Endothelial cell of umbilical vein (primary cell): Measurements from ENCODE around the gene TLR9. TPM values are rescaled to one million over a fixed set of nuclear protein-coding genes. Genes with fewer than 3 reads are reported as not detected.

ENCODE experiments used
- BruUV-seq: library from RNA; stranded (reverse); fragments of 400-500 nt; replicated peaks from 2 replicates; lab custom pipeline; 2021; lab: Mats Ljungman, UMichigan
- CTCF ChIA-PET: fragments of 300-600, 350-600 bp; sonication (Branson Sonifier 250); formaldehyde crosslinking; loops from one replicate; lab custom pipeline; 2021; ENCODE audit warnings: antibody characterized with exemption, inconsistent platforms; lab: Charles Lee
- POLR2A ChIA-PET: fragments of 300-600, 350-600 bp; sonication (Branson Sonifier 250); formaldehyde crosslinking; loops from one replicate; lab custom pipeline; 2021; ENCODE audit warnings: antibody characterized with exemption, inconsistent platforms; lab: Charles Lee
- DNase-seq: peaks from one replicate; pipeline ENCODE4 v3.0.0-alpha.2; 2011; ENCODE audit warnings: low read depth, low spot score
- FAIRE-seq: peaks from 2 replicates; lab custom pipeline; 2011; peaks lifted over from hg19 to GRCh38; lab: Jason Lieb, UNC
- H2AFZ ChIP-seq: 2 replicates; pipeline ENCODE4 v1.6.0; 2012; ENCODE audit warnings: low read depth, low read length, control low read depth, inconsistent platforms
- H3K27ac ChIP-seq: 2 replicates; pipeline ENCODE4 v1.5.1; 2011; ENCODE audit warnings: low read depth, mild to moderate bottlenecking, control low read depth, low read length, moderate library complexity; ENCODE audit not compliant: insufficient read depth
- H3K27me3 ChIP-seq, 2 experiments: 2 replicates each; pipeline versions ENCODE4 v1.6.0 to v1.6.1; 2011; ENCODE audit warnings: low read length in 2 of 2, mixed read lengths in 1 of 2; ENCODE audit not compliant: control insufficient read depth in 2 of 2, insufficient read depth in 2 of 2
- H3K36me3 ChIP-seq, 2 experiments: 2 replicates in 1 of 2; 3 replicates in 1 of 2; pipeline ENCODE4 v1.5.1; 2011; ENCODE audit warnings: low read length in 2 of 2, mild to moderate bottlenecking in 1 of 2, moderate library complexity in 1 of 2; ENCODE audit not compliant: control insufficient read depth in 2 of 2, insufficient read depth in 2 of 2; ENCODE audit errors: extremely low read depth in 1 of 2
- H3K4me1 ChIP-seq: 3 replicates; pipeline ENCODE4 v1.5.1; 2011; ENCODE audit warnings: mild to moderate bottlenecking, low read length; ENCODE audit not compliant: control insufficient read depth, insufficient read depth; ENCODE audit errors: extremely low read depth
- H3K4me2 ChIP-seq: 2 replicates; pipeline ENCODE4 v1.6.1; 2011; ENCODE audit warnings: low read length, control low read depth, mixed read lengths; ENCODE audit not compliant: insufficient read depth
- H3K4me3 ChIP-seq, 3 experiments: fragments of 200-600 bp in 1 of 3; sonication (generic), shearing (Covaris generic) in 1 of 3; replicated peaks in 1 of 3; 2 replicates each; pipeline ENCODE4 v1.5.1; 2011 to 2016; ENCODE audit warnings: control low read depth in 3 of 3, low read length in 3 of 3, mild to moderate bottlenecking in 2 of 3, inconsistent platforms in 1 of 3, low read depth in 1 of 3, moderate library complexity in 1 of 3; ENCODE audit not compliant: insufficient read depth in 1 of 3
- H3K79me2 ChIP-seq: 2 replicates; pipeline ENCODE4 v1.6.0; 2012; ENCODE audit warnings: low read length, inconsistent platforms; ENCODE audit not compliant: control insufficient read depth, insufficient read depth
- H3K9ac ChIP-seq: replicated peaks from 2 replicates; pipeline ENCODE3; 2011; ENCODE audit warnings: low read length, control low read depth; ENCODE audit not compliant: insufficient read depth; ENCODE audit errors: extremely low read depth
- H3K9me1 ChIP-seq: replicated peaks from 3 replicates; pipeline ENCODE4 v1.6.0; 2011; ENCODE audit warnings: mild to moderate bottlenecking, low read length; ENCODE audit not compliant: control insufficient read depth, insufficient read depth; ENCODE audit errors: extremely low read depth
- H3K9me3 ChIP-seq: replicated peaks from 2 replicates; pipeline ENCODE4 v1.5.1; 2012; ENCODE audit warnings: low read length, inconsistent platforms; ENCODE audit not compliant: control insufficient read depth, insufficient read depth
- H4K20me1 ChIP-seq: replicated peaks from 2 replicates; pipeline ENCODE3; 2011; ENCODE audit warnings: mild to moderate bottlenecking, low read length; ENCODE audit not compliant: control insufficient read depth, insufficient read depth; ENCODE audit errors: extremely low read depth
- CTCF ChIP-seq, 2 donors: IDR thresholded peaks; 1 replicate in 1 of 2; 2 replicates in 1 of 2; pipeline ENCODE4 v1.5.1; 2011; ENCODE audit warnings: low read length in 2 of 2, mild to moderate bottlenecking in 2 of 2, moderate library complexity in 2 of 2, control low read depth in 1 of 2, inconsistent platforms in 1 of 2, low read depth in 1 of 2; ENCODE audit not compliant: insufficient read depth in 1 of 2; ENCODE audit errors: extremely low read depth in 1 of 2
- EZH2 ChIP-seq: IDR thresholded peaks from 2 replicates; pipeline ENCODE4 v1.6.1; 2012; ENCODE audit warnings: borderline replicate concordance, low read depth, mild to moderate bottlenecking, moderate library complexity, low read length, inconsistent platforms; ENCODE audit not compliant: severe bottlenecking
- FOS ChIP-seq: IDR thresholded peaks from 2 replicates; pipeline ENCODE4 v1.6.1; 2011; ENCODE audit warnings: mild to moderate bottlenecking, low read length, moderate library complexity, borderline replicate concordance; ENCODE audit not compliant: insufficient read depth
- GATA2 ChIP-seq: IDR thresholded peaks from 2 replicates; pipeline ENCODE4 v1.7.0; 2011; ENCODE audit warnings: low read depth, mild to moderate bottlenecking, moderate library complexity, mixed read lengths, low read length; ENCODE audit not compliant: insufficient read length, insufficient read depth
- JUN ChIP-seq: IDR thresholded peaks from 2 replicates; pipeline ENCODE4 v1.6.1; 2011; ENCODE audit warnings: borderline replicate concordance, low read depth; ENCODE audit not compliant: insufficient read length, insufficient read depth
- MYC ChIP-seq: IDR thresholded peaks from one replicate; pipeline ENCODE4 v1.6.1; 2011; ENCODE audit warnings: mild to moderate bottlenecking, low read depth, low read length
- POLR2A ChIP-seq: IDR thresholded peaks from 2 replicates; pipeline ENCODE4 v1.6.1; 2012; ENCODE audit warnings: low read depth, mild to moderate bottlenecking, control low read depth, low read length
- POLR2AphosphoS5 ChIP-seq: IDR thresholded peaks from 2 replicates; pipeline ENCODE4 v1.6.1; 2012; ENCODE audit warnings: low read depth, mild to moderate bottlenecking, control low read depth, low read length, moderate library complexity; ENCODE audit not compliant: insufficient read depth
- dilution Hi-C: fragments of 300-500 bp; cut with MboI; formaldehyde crosslinking; loops from one replicate; pipeline ENCODE4 v1.15.0; 2019; ENCODE audit warnings: low sequenced_read_pairs; ENCODE audit not compliant: extremely low pct_ligation_motif_present
- intact Hi-C: fragments of 100-400 bp; cut with micrococcal nuclease; formaldehyde crosslinking; loops from one replicate; pipeline ENCODE4 v1.10.0; 2022
- polyA plus RNA-seq, 4 experiments: library from polyadenylated mRNA; depleted of rRNA in 3 of 4; stranded (reverse) in 3 of 4; unstranded in 1 of 4; fragments of >200 nt; gene quantifications; 2 replicates each; pipeline versions ENCODE4 v1.2.1 to v1.2.3, GENCODE V29; 2011 to 2012; ENCODE audit warnings: missing spikeins in 1 of 4
- total RNA-seq: library from RNA; stranded (reverse); gene quantifications from 2 replicates; pipeline ENCODE4 v1.2.3, GENCODE V29; 2021
- TF ChIP-seq, protein P1 (sequence below): IDR thresholded peaks from 2 replicates; pipeline ENCODE4 v1.6.1; 2011; ENCODE audit not compliant: insufficient read depth, insufficient read length

TLR9 gene
- total and polyA plus RNA-seq, 2 donors (not counting 3 experiments of a cell fraction or from before 2014, with no cell fraction given): not detected

GRCh38 chr3:52210550-52211046 is 14.8 kb downstream of the TLR9 start:
- POLR2A ChIA-PET: no interaction called here
- no TSS peak for BruUV-seq
- H3K9ac ChIP-seq: no peak overlapping the region
- H3K9me3 ChIP-seq: no peaks in the 10 kb centered on the region
- no peak overlapping the region for H3K27ac ChIP-seq
- H3K36me3 ChIP-seq: peaks cover 37 to 59% of the 10 kb centered on the region in 2 experiments
- no peaks in the 10 kb centered on the region for H4K20me1 ChIP-seq
- no peaks in the 10 kb centered on the region for H3K27me3 ChIP-seq
- no peaks in the 10 kb centered on the region for H3K79me2 ChIP-seq
- FAIRE-seq (no peak), DNase-seq (no peak)
- TF ChIP-seq, protein P1, sequence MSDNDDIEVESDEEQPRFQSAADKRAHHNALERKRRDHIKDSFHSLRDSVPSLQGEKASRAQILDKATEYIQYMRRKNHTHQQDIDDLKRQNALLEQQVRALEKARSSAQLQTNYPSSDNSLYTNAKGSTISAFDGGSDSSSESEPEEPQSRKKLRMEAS: no peak
- no peak for TF ChIP-seq EZH2
- no peak for TF ChIP-seq CTCF (IDR thresholded peaks at IDR 0.05; ENCODE audit: extremely low read depth in 1 of 2, insufficient read depth in 1 of 2, low read depth in 1 of 2, low read length in 2 of 2)
- no peak for TF ChIP-seq POLR2A
- TF ChIP-seq JUN: no peak
- TF ChIP-seq FOS: no peak
- no peak for TF ChIP-seq POLR2AphosphoS5
- TF ChIP-seq GATA2: no peak
- no peak for TF ChIP-seq MYC
- H3K9me1 ChIP-seq: no peaks in the 10 kb centered on the region
- intact Hi-C loops: no loop called here
- no peaks in the 10 kb centered on the region for H3K4me1 ChIP-seq
- CTCF ChIA-PET: interaction anchor here (1.5 kb wide), 1 partner anchor 9 kb away, joined by 4 read pairs; no protein-coding TSS in a partner anchor
- no peak overlapping the region for H3K4me3 ChIP-seq
- H2AFZ ChIP-seq: no peak overlapping the region
- dilution Hi-C loops: no loop called here
- H3K4me2 ChIP-seq: no peak overlapping the region
